ENCODE data around the gene MRPS25. TPM values are rescaled to one million over a fixed set of nuclear protein-coding genes. Genes with fewer than 3 reads are reported as not detected.

The MRPS25 gene
- total RNA-seq, 1 donor from 2014 or later: 48.8 TPM

GRCh38 chr3:15081960-15082664 is 17.0 kb upstream of the MRPS25 start:
- no peak for DNase-seq (ENCODE audit: low spot score)

- DNase-seq (ENCODE audit: low spot score): no peak
These were observed 14.0 kb upstream of the MRPS25 start for GRCh38 chr3:15079091-15079490.

GRCh38 chr3:15074500-15074899 is 9.4 kb upstream of the MRPS25 start:
- DNase-seq (ENCODE audit: low spot score): no peak

GRCh38 chr3:15071699-15072098 is 6.6 kb upstream of the MRPS25 start:
- DNase-seq (ENCODE audit: low spot score): no peak

GRCh38 chr3:15069441-15069840 is 4.3 kb upstream of the MRPS25 start:
- DNase-seq (ENCODE audit: low spot score): no peak

GRCh38 chr3:15066467-15066866 is 1.4 kb upstream of the MRPS25 start:
- DNase-seq (ENCODE audit: low spot score): no peak

GRCh38 chr3:15065550-15066007 is 464 bp upstream of the MRPS25 start:
- no peak for DNase-seq (ENCODE audit: low spot score)

GRCh38 chr3:15064299-15064834 is 748 bp downstream of the MRPS25 start:
- DNase-seq (ENCODE audit: low spot score): no peak

- DNase-seq (ENCODE audit: low spot score): no peak
These were observed 1.3 kb downstream of the MRPS25 start for GRCh38 chr3:15063656-15064286.

GRCh38 chr3:15063238-15063637 is 1.9 kb downstream of the MRPS25 start:
- no peak for DNase-seq (ENCODE audit: low spot score)

- no peak for DNase-seq (ENCODE audit: low spot score)
These were observed 5.1 kb downstream of the MRPS25 start for GRCh38 chr3:15060029-15060428.

GRCh38 chr3:15056676-15057404 is 8.3 kb downstream of the MRPS25 start:
- no peak for DNase-seq (ENCODE audit: low spot score)

GRCh38 chr3:15055019-15055557 is 10.0 kb downstream of the MRPS25 start:
- DNase-seq (ENCODE audit: low spot score): no peak

- no peak for DNase-seq (ENCODE audit: low spot score)
These were observed 11.6 kb downstream of the MRPS25 start for GRCh38 chr3:15053541-15053940.

- no peak for DNase-seq (ENCODE audit: low spot score)
These were observed 12.5 kb downstream of the MRPS25 start for GRCh38 chr3:15052335-15053242.

- DNase-seq (ENCODE audit: low spot score): no peak
These were observed 13.6 kb downstream of the MRPS25 start for GRCh38 chr3:15051531-15051930.

- no peak for DNase-seq (ENCODE audit: low spot score)
These were observed 14.6 kb downstream of the MRPS25 start for GRCh38 chr3:15050405-15051092.

- no peak for DNase-seq (ENCODE audit: low spot score)
These were observed 15.5 kb downstream of the MRPS25 start for GRCh38 chr3:15049584-15049983.

GRCh38 chr3:15045667-15046066 is 19.4 kb downstream of the MRPS25 start:
- no peak for DNase-seq (ENCODE audit: low spot score)

GRCh38 chr3:15044326-15044725 is 20.8 kb downstream of the MRPS25 start:
- no peak for DNase-seq (ENCODE audit: low spot score)

All from mucosa of gallbladder (tissue), 1 donor.